ENCODE data around the gene OR11A1.

DNA sequence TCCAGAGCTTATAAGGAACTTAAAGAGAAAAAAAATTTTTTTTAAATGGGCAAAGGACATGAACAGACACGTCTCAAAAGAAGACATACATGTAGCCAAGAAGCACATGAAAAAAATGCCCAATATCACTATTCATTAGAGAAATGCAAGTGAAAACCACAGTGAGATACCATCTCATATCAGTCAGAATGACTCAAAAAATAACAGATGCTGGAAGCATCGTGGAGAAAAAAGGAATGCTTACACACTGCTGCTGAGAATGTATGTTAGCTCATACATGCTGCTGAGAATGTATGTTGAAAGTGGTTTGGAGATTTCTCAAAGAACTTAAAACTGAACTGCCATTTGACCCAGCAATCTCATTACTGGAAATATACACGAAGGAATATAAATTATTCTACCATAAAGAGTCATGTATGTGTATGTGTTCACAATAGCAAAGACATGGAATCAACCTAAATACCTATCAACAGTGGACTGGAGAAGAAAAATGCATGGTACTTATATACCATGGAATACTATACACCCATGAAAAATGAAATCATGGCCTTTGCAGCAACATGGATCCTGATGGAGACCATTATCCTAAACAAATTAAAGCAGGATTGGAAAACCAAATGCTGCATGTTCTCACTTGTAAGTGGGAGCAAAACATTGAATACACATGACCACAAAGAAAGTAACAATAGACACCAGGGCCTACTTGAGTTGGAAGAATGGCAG is 5.2 kb downstream of the OR11A1 start:
- TF ChIP-seq EZH2phosphoT487 (IDR thresholded peaks at IDR 0.05; ENCODE audit: low read depth, severe bottlenecking, unreplicated experiment) (no peak), EZH2 (IDR thresholded peaks at IDR 0.05; ENCODE audit: borderline replicate concordance) (no peak)

Data from hepatocyte (in vitro differentiated cells).